GM12891 (cell line): ENCODE results near the gene DISP3.

ENCODE experiments used
- DNase-seq: peaks from one replicate; pipeline ENCODE4 v3.0.0; 2011; ENCODE audit warnings: low spot score; ENCODE audit not compliant: insufficient read length
- FAIRE-seq: peaks from 2 replicates; lab custom pipeline; 2011; peaks lifted over from hg19 to GRCh38; lab: Jason Lieb, UNC
- PAX5 ChIP-seq: IDR thresholded peaks from 2 replicates; pipeline ENCODE4 v1.6.1; 2011; ENCODE audit warnings: low read length, moderate library complexity, mild to moderate bottlenecking; ENCODE audit not compliant: insufficient read depth, severe bottlenecking
- POLR2A ChIP-seq: IDR thresholded peaks from 2 replicates; pipeline ENCODE4 v1.6.1; 2011; ENCODE audit warnings: low read depth, low read length, control low read depth
- POLR2AphosphoS5 ChIP-seq: IDR thresholded peaks from 2 replicates; pipeline ENCODE4 v1.6.1; 2011; ENCODE audit warnings: low read depth, low read length, control low read depth
- POU2F2 ChIP-seq: IDR thresholded peaks from 2 replicates; pipeline ENCODE4 v1.6.1; 2011; ENCODE audit warnings: low read depth, mild to moderate bottlenecking, control low read depth, low read length, moderate library complexity
- SPI1 ChIP-seq: IDR thresholded peaks from 2 replicates; pipeline ENCODE4 v1.6.1; 2011; ENCODE audit warnings: low read depth, low read length, control low read depth
- TAF1 ChIP-seq: IDR thresholded peaks from 2 replicates; pipeline ENCODE4 v1.6.1; 2011; ENCODE audit warnings: low read depth, low read length, control low read depth

The DISP3 gene

GRCh38 chr1:11537854-11538591, 59.1 kb downstream of the DISP3 start:
- DNase-seq (no peak), FAIRE-seq (no peak)
- TF ChIP-seq TAF1: no peak
- no peak for TF ChIP-seq POLR2A
- TF ChIP-seq PAX5: no peak
- no peak for TF ChIP-seq SPI1
- no peak for TF ChIP-seq POU2F2
- TF ChIP-seq POLR2AphosphoS5: no peak

GRCh38 chr1:11538886-11539285, 59.9 kb downstream of the DISP3 start:
- no peak for FAIRE-seq
- no peak for TF ChIP-seq POLR2AphosphoS5
- TF ChIP-seq POLR2A: no peak
- TF ChIP-seq TAF1: no peak
- no peak for TF ChIP-seq PAX5
- TF ChIP-seq POU2F2: no peak
- no peak for TF ChIP-seq SPI1
- no peak for DNase-seq

- TF ChIP-seq SPI1 (no peak), POLR2AphosphoS5 (no peak), PAX5 (no peak), POU2F2 (no peak), POLR2A (no peak), TAF1 (no peak)
- FAIRE-seq (no peak), DNase-seq (no peak)
Observed at GRCh38 chr1:11539850-11540772, 61.2 kb downstream of the DISP3 start.

DNA sequence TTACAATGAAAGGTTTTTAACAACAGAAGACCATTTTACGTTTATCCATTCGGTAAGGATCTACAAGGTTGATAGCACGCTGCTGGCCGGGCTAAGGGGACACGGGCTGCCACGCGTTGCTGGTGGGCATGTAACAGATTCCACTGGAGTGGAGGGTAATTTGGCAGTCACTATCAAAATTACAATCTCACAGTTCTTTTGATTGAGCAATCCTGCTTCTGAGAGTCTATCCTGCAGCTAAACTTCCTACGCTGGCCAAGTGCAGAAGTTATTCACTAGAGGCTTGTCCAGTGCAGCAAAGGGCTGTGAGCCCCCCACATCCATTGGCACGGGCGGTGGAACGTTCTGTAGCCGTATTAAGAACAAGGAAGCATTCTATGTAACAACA, 61.8 kb downstream of the DISP3 start:
- no peak for TF ChIP-seq PAX5
- no peak for TF ChIP-seq TAF1
- no peak for TF ChIP-seq POLR2AphosphoS5
- no peak for TF ChIP-seq SPI1
- TF ChIP-seq POLR2A: no peak
- TF ChIP-seq POU2F2: no peak
- FAIRE-seq: no peak

DNA sequence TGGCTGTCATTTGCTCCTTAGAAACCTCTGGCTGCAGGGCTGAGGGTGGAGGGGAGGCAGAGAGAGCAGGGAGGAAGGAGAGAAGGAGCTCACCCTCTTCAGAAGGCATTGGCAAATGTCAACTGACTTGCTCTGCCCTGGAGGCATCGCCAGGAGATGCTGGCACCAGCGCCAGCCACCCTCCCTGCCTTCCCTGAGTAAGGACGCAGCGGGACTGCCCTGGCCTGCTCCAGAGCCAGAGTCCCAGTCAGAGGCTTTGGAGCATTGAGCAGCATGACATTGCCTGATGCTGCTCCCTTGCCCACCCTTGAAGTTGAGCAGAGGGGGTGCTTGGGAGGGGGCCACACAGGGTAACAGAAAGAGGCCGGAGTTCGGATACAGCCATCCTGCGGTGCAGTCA, 62.3 kb downstream of the DISP3 start:
- DNase-seq (no peak), FAIRE-seq (no peak)
- TF ChIP-seq PAX5: no peak
- no peak for TF ChIP-seq POLR2AphosphoS5
- no peak for TF ChIP-seq TAF1
- no peak for TF ChIP-seq POLR2A
- TF ChIP-seq POU2F2: no peak
- TF ChIP-seq SPI1: no peak

More for the DNA sequence above, 61.8 kb downstream of the DISP3 start:
- DNase-seq: no peak

DNA sequence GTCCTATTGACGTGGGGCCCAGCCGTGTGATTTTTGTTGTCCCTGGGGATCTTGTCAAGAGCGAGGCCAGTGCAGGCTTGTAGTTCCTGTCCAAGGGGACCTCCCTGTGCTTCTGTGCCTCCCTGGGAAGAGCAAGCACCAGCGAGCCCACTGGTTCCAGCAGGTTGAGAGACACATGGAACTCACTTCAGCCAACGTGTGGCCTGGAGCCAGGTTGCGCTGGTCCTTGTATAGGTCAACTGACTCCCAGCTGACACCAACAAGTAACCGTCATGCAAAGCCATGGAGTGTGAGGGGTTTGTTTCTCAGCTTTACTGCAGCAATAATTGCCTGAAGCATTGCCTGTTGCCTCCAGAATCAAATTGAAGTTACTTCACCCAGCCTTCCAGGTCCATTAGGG, 63.0 kb downstream of the DISP3 start:
- DNase-seq: no peak
- no peak for FAIRE-seq
- TF ChIP-seq POLR2AphosphoS5 (no peak), PAX5 (no peak), SPI1 (no peak), TAF1 (no peak), POU2F2 (no peak), POLR2A (no peak)

DNA sequence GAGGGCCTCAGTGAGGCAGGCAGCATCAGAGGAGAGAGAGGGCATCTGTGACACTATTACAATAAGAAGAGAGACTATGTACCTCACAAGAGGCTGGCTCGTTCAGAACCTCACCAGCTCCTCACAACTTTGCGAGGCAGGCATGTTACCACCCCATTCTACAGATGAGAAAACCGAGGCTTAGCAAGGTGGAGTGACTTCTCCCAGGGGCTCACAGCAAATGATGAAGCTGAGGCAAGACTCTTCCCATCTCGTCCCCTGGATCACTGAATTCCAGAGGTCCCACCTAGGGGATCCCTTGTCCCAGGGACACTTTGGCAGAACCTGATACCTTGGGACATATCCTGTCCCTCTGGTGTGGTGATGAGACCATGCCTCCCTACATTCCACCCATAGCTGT, 64.4 kb downstream of the DISP3 start:
- no peak for FAIRE-seq
- TF ChIP-seq POLR2AphosphoS5 (no peak), PAX5 (no peak), POU2F2 (no peak), TAF1 (no peak), SPI1 (no peak), POLR2A (no peak)
- no peak for DNase-seq

DNA sequence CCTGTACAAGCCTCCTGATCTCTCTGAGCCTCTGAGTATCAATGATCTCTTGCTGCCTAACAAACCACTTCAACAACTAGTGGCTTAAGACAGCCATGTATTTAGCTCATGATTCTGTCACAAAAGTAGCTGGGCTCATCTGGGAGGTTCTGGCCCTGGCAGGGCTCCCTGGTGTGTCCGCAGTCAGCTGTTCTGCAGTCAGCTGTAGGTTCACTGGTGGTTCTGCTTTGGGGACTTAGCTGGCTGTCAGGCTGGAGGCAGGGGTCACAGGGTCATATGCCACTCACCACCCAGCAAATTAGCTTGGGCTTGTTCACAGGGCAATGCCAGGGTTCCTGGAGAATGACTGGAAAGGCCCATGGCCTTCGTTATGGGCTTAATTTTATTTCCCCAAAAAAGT, 64.8 kb downstream of the DISP3 start:
- TF ChIP-seq SPI1: no peak
- DNase-seq: no peak
- FAIRE-seq: no peak

DNA sequence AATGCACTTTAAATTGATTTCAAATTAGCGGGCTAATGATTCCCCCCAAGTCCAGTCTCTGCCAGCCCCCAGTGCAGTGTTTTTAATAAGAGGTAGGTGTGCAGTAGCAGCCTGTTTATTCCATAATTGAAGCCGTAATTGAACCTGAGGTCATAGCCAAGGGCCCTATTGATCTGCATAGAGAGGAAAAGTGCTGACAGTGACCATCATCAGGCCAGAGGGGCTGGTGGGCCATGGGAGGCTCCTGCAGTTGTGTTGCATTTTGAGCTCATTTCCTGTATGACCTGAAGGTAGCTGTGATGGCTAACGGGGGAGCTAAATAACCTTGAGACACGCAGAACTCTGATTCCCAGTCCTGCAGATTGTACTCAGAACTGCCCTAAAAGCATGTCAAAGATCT, 67.5 kb downstream of the DISP3 start:
- TF ChIP-seq POU2F2: no peak
- no peak for TF ChIP-seq POLR2AphosphoS5
- TF ChIP-seq SPI1: no peak
- no peak for TF ChIP-seq POLR2A
- no peak for TF ChIP-seq PAX5
- no peak for TF ChIP-seq TAF1
- no peak for FAIRE-seq
- DNase-seq: no peak
